22Rv1 (cell line): Measurements from ENCODE around the gene CACYBP.
"Not testable (repeated sequence)": the region's sequence is repeated elsewhere in the genome, so short reads cannot be mapped to it uniquely, and the experiment has no call there.

Experiments
- H3K27ac ChIP-seq: fragments of 450-650 bp; 2 replicates; pipeline ENCODE4 v1.5.1; 2017
- CTCF ChIP-seq: fragments of 450-650 bp; IDR thresholded peaks from 2 replicates; pipeline ENCODE4 v1.5.1; 2017; ENCODE audit warnings: mild to moderate bottlenecking
- ZFX ChIP-seq: fragments of 450-650 bp; IDR thresholded peaks from 2 replicates; pipeline ENCODE4 v1.6.1; 2017; ENCODE audit warnings: antibody characterized with exemption, borderline replicate concordance

The CACYBP gene

GRCh38 chr1:175036476-175036875, 36.7 kb downstream of the CACYBP start:
- H3K27ac ChIP-seq: no peak overlapping the region
- TF ChIP-seq CTCF (no peak), ZFX (no peak)

- no peak for TF ChIP-seq CTCF
- TF ChIP-seq ZFX: no peak
- no peak overlapping the region for H3K27ac ChIP-seq
Observed at GRCh38 chr1:175037416-175037815, 37.7 kb downstream of the CACYBP start.

DNA sequence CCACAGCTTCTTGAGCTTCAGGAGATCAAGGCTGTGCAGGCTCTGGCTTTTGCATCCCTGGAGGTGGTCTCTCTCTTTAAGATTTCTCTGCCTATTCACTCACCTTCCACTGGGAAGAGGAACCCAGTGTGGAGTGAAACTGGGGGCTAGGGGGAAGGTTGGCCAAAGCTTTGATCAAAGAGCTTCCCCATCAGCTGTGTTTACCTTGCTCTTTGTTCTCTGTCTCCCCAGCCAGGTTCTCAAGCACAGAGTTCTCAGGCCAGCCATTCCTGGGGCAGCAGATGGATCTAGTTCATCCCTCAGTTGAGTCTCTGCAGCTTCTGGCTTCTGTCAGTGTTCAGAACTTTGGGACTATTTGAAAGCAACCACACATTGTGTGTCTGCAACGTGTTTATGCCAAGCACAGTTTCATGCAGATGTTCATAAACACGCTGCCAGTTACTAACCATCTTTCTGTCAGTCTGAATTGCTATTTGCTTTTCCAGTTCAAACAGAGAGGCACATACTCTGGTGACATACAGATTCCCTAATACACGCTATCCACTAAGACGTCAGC, 40.7 kb downstream of the CACYBP start:
- no peak overlapping the region for H3K27ac ChIP-seq
- no peak for TF ChIP-seq ZFX
- no peak for TF ChIP-seq CTCF

GRCh38 chr1:175042650-175043049, 42.9 kb downstream of the CACYBP start:
- TF ChIP-seq ZFX (no peak), CTCF (no peak)
- no peak overlapping the region for H3K27ac ChIP-seq

GRCh38 chr1:175043824-175044223, 44.1 kb downstream of the CACYBP start:
- no peak for TF ChIP-seq ZFX
- no peak for TF ChIP-seq CTCF
- no peak overlapping the region for H3K27ac ChIP-seq

DNA sequence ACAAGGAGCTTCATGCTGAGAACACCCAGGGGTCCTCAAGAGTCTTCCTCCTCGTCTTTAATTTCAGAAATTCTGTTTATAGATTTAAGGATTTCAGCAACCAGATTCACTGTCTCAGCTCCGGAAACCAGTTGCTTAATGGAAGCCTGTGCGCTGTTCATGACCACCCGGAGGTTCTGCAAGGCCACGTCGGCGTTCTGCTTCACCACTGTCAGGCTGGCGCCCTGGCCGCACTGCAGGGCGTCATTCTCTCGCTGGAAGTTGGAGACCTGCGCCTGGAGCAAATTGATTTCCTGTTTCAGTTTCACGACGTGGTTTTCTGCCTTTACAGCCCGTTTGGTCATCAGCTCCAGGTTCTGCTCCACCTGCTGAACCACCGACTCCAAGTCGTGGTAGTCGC, 44.8 kb downstream of the CACYBP start:
- not testable (repeated sequence) for H3K27ac ChIP-seq

DNA sequence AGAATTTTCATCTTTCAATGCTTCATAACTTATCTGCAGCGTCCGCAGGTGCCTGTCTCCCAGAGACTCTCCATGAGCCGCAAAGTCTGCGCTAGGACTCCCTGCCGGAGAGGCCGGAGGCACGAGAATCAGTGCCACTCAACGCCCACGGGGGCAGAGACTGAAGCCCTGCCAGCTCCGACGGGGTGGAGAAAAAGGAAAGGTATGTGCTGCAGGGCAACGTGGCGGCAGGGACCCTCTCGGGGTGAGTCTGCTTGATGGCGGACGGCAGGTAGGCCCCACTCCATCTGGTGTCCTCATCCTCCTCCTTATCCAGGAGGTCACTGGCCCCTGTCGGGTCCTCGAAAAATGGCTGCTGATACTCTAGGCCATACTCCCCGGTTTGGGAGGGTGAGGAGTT, 45.4 kb downstream of the CACYBP start:
- TF ChIP-seq CTCF (no peak), ZFX (no peak)
- H3K27ac ChIP-seq: no peak overlapping the region

DNA sequence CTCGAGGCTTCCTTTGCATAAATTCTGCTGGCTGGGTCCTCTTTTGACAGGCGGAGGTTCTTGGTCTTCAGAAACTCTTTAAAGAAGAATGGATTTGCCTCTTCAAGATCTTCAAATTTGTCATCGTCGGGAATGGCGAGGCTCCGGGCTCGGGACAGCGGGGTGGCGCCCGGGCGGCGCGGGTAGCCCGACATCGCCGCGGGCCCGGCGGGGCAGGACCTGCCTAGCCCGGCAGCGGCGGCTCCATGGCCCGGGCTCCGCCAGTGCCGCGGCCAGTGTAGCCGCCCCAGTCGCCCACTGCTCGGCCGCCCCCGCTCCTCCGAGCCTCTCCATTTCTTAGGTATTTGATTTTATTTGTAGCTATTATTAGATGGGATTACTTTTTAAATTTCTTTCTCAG, 45.8 kb downstream of the CACYBP start:
- TF ChIP-seq CTCF: no peak
- TF ChIP-seq ZFX: no peak
- H3K27ac ChIP-seq: no peak overlapping the region
